Coronary artery (tissue), 2 donors: ENCODE results near the gene RABGGTA.

ENCODE experiments used
- DNase-seq: peaks from one replicate; pipeline ENCODE4 v3.0.0-alpha.2; 2017; ENCODE audit warnings: low spot score
- H3K27ac ChIP-seq, 2 donors: fragments of 200-600 bp; sonication (generic); one replicate each; pipeline ENCODE4 v1.5.1; 2016 to 2019
- H3K4me3 ChIP-seq: fragments of 200-600 bp; sonication (generic); 2 replicates; pipeline ENCODE4 v1.5.1; 2016; ENCODE audit warnings: mild to moderate bottlenecking, moderate library complexity
- CTCF ChIP-seq: fragments of 200-600 bp; sonication (generic); IDR thresholded peaks from one replicate; pipeline ENCODE4 v1.5.1; 2019; ENCODE audit warnings: antibody characterized with exemption

The RABGGTA gene

GRCh38 chr14:24277606-24278321 is 6.4 kb upstream of the RABGGTA start:
- no peak for TF ChIP-seq CTCF
- H3K27ac ChIP-seq = peak overlapping the region in 1 of 2 donors; percentile 15

GRCh38 chr14:24277071-24277470 is 5.7 kb upstream of the RABGGTA start:
- no peak for DNase-seq

More at GRCh38 chr14:24277606-24278321, 6.4 kb upstream of the RABGGTA start:
- DNase-seq = no peak
- no peak overlapping the region for H3K4me3 ChIP-seq

GRCh38 chr14:24274101-24274543 is 2.7 kb upstream of the RABGGTA start:
- DNase-seq = no peak
- TF ChIP-seq CTCF = no peak
- no peak overlapping the region for H3K27ac ChIP-seq
- H3K4me3 ChIP-seq = no peak overlapping the region

More at GRCh38 chr14:24277071-24277470, 5.7 kb upstream of the RABGGTA start:
- no peak for TF ChIP-seq CTCF
- H3K4me3 ChIP-seq = no peak overlapping the region
- no peak overlapping the region for H3K27ac ChIP-seq

- Histone ChIP-seq H3K27ac (no peak overlapping the region), H3K4me3 (no peak overlapping the region)
- no peak for DNase-seq
These were observed 2.1 kb upstream of the RABGGTA start for GRCh38 chr14:24273422-24273998.

GRCh38 chr14:24272467-24272866 is 1.1 kb upstream of the RABGGTA start:
- no peak for DNase-seq
- no peak overlapping the region for H3K27ac ChIP-seq

More at GRCh38 chr14:24273422-24273998, 2.1 kb upstream of the RABGGTA start:
- no peak for TF ChIP-seq CTCF

GRCh38 chr14:24271834-24272263 is 452 bp upstream of the RABGGTA start:
- H3K4me3 ChIP-seq = peak overlapping the region; percentile 94
- H3K27ac ChIP-seq = peak overlapping the region; percentile 93 to 99
- DNase-seq = no peak
- TF ChIP-seq CTCF = no peak

More at GRCh38 chr14:24272467-24272866, 1.1 kb upstream of the RABGGTA start:
- no peak overlapping the region for H3K4me3 ChIP-seq
- no peak for TF ChIP-seq CTCF
